Measurements from ENCODE around the gene CYP4F22. TPM values are rescaled to one million over a fixed set of nuclear protein-coding genes. Genes with fewer than 3 reads are reported as not detected.

Gene CYP4F22
- total RNA-seq, 1 donor from 2014 or later, result not detected

DNA sequence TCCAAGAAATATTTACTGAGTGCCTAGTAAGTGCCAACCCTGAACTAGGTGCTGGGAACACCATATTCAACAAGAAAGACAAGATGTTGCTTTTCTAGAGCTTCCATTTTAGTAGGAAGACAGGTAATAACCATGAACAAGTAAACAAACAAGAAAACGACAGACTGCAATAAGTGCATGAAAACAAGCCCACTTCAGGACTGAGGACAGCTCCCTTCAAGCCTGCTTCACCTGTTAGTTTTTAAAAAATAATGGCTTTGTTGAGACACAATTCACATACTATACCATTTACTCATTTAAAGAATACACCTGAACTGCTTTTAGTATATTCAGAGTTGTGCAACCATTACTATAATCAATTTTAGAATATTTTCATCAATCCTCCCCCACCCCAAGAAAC lies 30.4 kb downstream of the CYP4F22 start:
- Mint-ChIP-seq H3K4me1 (ENCODE audit: unreplicated experiment) (no peaks in the 10 kb centered on the region), H3K9me3 (peaks cover 10% of the 10 kb centered on the region), H3K27ac (no peak overlapping the region), H3K36me3 (no peaks in the 10 kb centered on the region), H3K27me3 (no peaks in the 10 kb centered on the region), H3K4me3 (no peak overlapping the region)
- TF ChIP-seq, protein P1, sequence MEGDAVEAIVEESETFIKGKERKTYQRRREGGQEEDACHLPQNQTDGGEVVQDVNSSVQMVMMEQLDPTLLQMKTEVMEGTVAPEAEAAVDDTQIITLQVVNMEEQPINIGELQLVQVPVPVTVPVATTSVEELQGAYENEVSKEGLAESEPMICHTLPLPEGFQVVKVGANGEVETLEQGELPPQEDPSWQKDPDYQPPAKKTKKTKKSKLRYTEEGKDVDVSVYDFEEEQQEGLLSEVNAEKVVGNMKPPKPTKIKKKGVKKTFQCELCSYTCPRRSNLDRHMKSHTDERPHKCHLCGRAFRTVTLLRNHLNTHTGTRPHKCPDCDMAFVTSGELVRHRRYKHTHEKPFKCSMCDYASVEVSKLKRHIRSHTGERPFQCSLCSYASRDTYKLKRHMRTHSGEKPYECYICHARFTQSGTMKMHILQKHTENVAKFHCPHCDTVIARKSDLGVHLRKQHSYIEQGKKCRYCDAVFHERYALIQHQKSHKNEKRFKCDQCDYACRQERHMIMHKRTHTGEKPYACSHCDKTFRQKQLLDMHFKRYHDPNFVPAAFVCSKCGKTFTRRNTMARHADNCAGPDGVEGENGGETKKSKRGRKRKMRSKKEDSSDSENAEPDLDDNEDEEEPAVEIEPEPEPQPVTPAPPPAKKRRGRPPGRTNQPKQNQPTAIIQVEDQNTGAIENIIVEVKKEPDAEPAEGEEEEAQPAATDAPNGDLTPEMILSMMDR (conservative IDR thresholded peaks at IDR 0.05), result no peak
- DNase-seq (ENCODE audit: extremely low spot score, unreplicated experiment), result no peak

GRCh38 chr19:15539638-15540037 lies 31.3 kb downstream of the CYP4F22 start:
- no peaks in the 10 kb centered on the region for H3K36me3 Mint-ChIP-seq
- no peak overlapping the region for H3K4me3 Mint-ChIP-seq
- H3K27me3 Mint-ChIP-seq, result no peaks in the 10 kb centered on the region
- no peak overlapping the region for H3K27ac Mint-ChIP-seq
- TF ChIP-seq, protein P1 (conservative IDR thresholded peaks at IDR 0.05), result no peak
- no peaks in the 10 kb centered on the region for H3K4me1 Mint-ChIP-seq (ENCODE audit: unreplicated experiment)
- peaks cover 10% of the 10 kb centered on the region for H3K9me3 Mint-ChIP-seq
- no peak for DNase-seq (ENCODE audit: extremely low spot score, unreplicated experiment)

DNA sequence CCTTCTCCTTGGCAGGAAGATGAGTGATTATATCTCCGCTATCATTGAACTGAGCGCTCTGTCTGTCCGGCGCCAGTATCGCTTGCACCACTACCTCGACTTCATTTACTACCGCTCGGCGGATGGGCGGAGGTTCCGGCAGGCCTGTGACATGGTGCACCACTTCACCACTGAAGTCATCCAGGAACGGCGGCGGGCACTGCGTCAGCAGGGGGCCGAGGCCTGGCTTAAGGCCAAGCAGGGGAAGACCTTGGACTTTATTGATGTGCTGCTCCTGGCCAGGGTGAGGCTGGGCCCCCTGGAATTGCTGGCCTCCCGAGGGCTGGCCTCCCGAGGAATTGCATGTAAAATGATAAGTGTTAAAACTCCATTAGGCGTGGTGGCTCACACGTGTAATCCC lies 32.1 kb downstream of the CYP4F22 start:
- no peaks in the 10 kb centered on the region for H3K36me3 Mint-ChIP-seq
- H3K4me1 Mint-ChIP-seq (ENCODE audit: unreplicated experiment), result no peaks in the 10 kb centered on the region
- H3K27ac Mint-ChIP-seq, result no peak overlapping the region
- H3K9me3 Mint-ChIP-seq, result peaks cover 10% of the 10 kb centered on the region
- H3K27me3 Mint-ChIP-seq, result no peaks in the 10 kb centered on the region
- H3K4me3 Mint-ChIP-seq, result no peak overlapping the region
- no peak for DNase-seq (ENCODE audit: extremely low spot score, unreplicated experiment)
- TF ChIP-seq, protein P1 (conservative IDR thresholded peaks at IDR 0.05), result no peak

DNA sequence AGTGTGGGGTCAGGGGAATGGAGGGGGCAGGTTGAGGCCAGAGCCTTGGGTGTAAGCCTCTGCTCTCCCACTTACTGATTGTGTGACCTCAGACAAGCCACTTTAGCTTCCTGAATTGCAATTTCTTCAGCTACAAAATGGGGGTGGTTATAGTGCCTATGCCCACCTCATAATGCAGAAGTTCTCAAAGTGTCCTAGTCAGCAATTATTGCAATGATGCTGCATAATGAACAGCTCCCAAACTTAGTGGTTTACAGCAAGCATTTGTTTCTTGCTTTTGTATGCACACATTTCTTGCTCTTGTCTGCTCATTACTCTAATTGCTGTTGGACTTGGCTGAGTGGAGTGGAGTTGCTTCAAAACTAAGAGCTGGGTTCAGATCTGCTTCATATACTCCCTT lies 36.0 kb downstream of the CYP4F22 start:
- Mint-ChIP-seq H3K9me3 (no peaks in the 10 kb centered on the region), H3K4me1 (ENCODE audit: unreplicated experiment) (no peaks in the 10 kb centered on the region), H3K36me3 (no peaks in the 10 kb centered on the region), H3K27me3 (no peaks in the 10 kb centered on the region), H3K4me3 (no peak overlapping the region), H3K27ac (no peak overlapping the region)
- TF ChIP-seq, protein P1 (conservative IDR thresholded peaks at IDR 0.05), result no peak
- DNase-seq (ENCODE audit: extremely low spot score, unreplicated experiment), result no peak

- TF ChIP-seq, protein P1 (conservative IDR thresholded peaks at IDR 0.05), result no peak
- DNase-seq (ENCODE audit: extremely low spot score, unreplicated experiment), result no peak
- H3K36me3 Mint-ChIP-seq, result no peaks in the 10 kb centered on the region
- H3K9me3 Mint-ChIP-seq, result no peaks in the 10 kb centered on the region
- H3K4me3 Mint-ChIP-seq, result no peak overlapping the region
- H3K27me3 Mint-ChIP-seq, result no peaks in the 10 kb centered on the region
- H3K27ac Mint-ChIP-seq, result no peak overlapping the region
- H3K4me1 Mint-ChIP-seq (ENCODE audit: unreplicated experiment), result no peaks in the 10 kb centered on the region
Observed at GRCh38 chr19:15544970-15545369, 36.6 kb downstream of the CYP4F22 start.

GRCh38 chr19:15548648-15549047 lies 40.3 kb downstream of the CYP4F22 start:
- Mint-ChIP-seq H3K27ac (no peak overlapping the region), H3K36me3 (no peaks in the 10 kb centered on the region), H3K9me3 (no peaks in the 10 kb centered on the region), H3K4me3 (no peak overlapping the region), H3K27me3 (peaks cover 8% of the 10 kb centered on the region), H3K4me1 (ENCODE audit: unreplicated experiment) (no peaks in the 10 kb centered on the region)
- TF ChIP-seq, protein P1 (conservative IDR thresholded peaks at IDR 0.05), result no peak
- DNase-seq (ENCODE audit: extremely low spot score, unreplicated experiment), result no peak

Measured in type B pancreatic cell (in vitro differentiated cells).